Mucosa of gallbladder (tissue), 1 donor: Measurements from ENCODE around the gene ESRRG. TPM values are rescaled to one million over a fixed set of nuclear protein-coding genes. Genes with fewer than 3 reads are reported as not detected.
"Not testable (repeated sequence)": the region's sequence is repeated elsewhere in the genome, so short reads cannot be mapped to it uniquely, and the experiment has no call there.

Source experiments
- DNase-seq: peaks from one replicate; pipeline ENCODE4 v3.0.0-alpha.2; 2020; ENCODE audit warnings: low spot score
- total RNA-seq: library from RNA; stranded (reverse); gene quantifications from one replicate; pipeline ENCODE4 v1.2.1, GENCODE V29; 2021
- donor health status: DM: no; HTN: no; CAD: no.

Gene ESRRG
- total RNA-seq, 1 donor from 2014 or later, result 5.4 TPM

- DNase-seq, result no peak
Observed at GRCh38 chr1:216563087-216563486, 160.1 kb downstream of the ESRRG start.

GRCh38 chr1:216562383-216562782 is 160.8 kb downstream of the ESRRG start:
- DNase-seq, result no peak

GRCh38 chr1:216560527-216560926 is 162.7 kb downstream of the ESRRG start:
- no peak for DNase-seq

- DNase-seq, result no peak
Observed at GRCh38 chr1:216559359-216559758, 163.9 kb downstream of the ESRRG start.

- no peak for DNase-seq
Observed at GRCh38 chr1:216555653-216556052, 167.6 kb downstream of the ESRRG start.

- DNase-seq, result no peak
Observed at GRCh38 chr1:216554934-216555333, 168.3 kb downstream of the ESRRG start.

- DNase-seq, result no peak
Observed at GRCh38 chr1:216553766-216554165, 169.5 kb downstream of the ESRRG start.

GRCh38 chr1:216553040-216553439 is 170.2 kb downstream of the ESRRG start:
- no peak for DNase-seq

- no peak for DNase-seq
Observed at GRCh38 chr1:216549796-216550195, 173.4 kb downstream of the ESRRG start.

GRCh38 chr1:216542741-216543140 is 180.5 kb downstream of the ESRRG start:
- no peak for DNase-seq

GRCh38 chr1:216542263-216542662 is 181.0 kb downstream of the ESRRG start:
- no peak for DNase-seq

- DNase-seq, result no peak
Observed at GRCh38 chr1:216535751-216536150, 187.5 kb downstream of the ESRRG start.

GRCh38 chr1:216535059-216535458 is 188.2 kb downstream of the ESRRG start:
- DNase-seq, result no peak

GRCh38 chr1:216533776-216534175 is 189.5 kb downstream of the ESRRG start:
- DNase-seq, result no peak

GRCh38 chr1:216532251-216532798 is 190.9 kb downstream of the ESRRG start:
- no peak for DNase-seq

GRCh38 chr1:216531263-216532239 is 191.7 kb downstream of the ESRRG start:
- no peak for DNase-seq

GRCh38 chr1:216529851-216530250 is 193.4 kb downstream of the ESRRG start:
- not testable (repeated sequence) for DNase-seq

GRCh38 chr1:216528816-216529215 is 194.4 kb downstream of the ESRRG start:
- no peak for DNase-seq

GRCh38 chr1:216523449-216524190 is 199.6 kb downstream of the ESRRG start:
- no peak for DNase-seq

GRCh38 chr1:216523043-216523442 is 200.2 kb downstream of the ESRRG start:
- DNase-seq, result no peak

- no peak for DNase-seq
Observed at GRCh38 chr1:216521477-216521876, 201.8 kb downstream of the ESRRG start.

GRCh38 chr1:216518844-216519627 is 204.2 kb downstream of the ESRRG start:
- DNase-seq, result no peak
